Astrocyte of the hippocampus (primary cell): ENCODE measurements around the gene DTNBP1.
"Not testable (repeated sequence)": the region's sequence is repeated elsewhere in the genome, so short reads cannot be mapped to it uniquely, and the experiment has no call there.

Source experiments
- DNase-seq: peaks from one replicate; pipeline ENCODE4 v3.0.0; 2011; ENCODE audit warnings: low read depth, low spot score

DTNBP1 gene

GRCh38 chr6:15557174-15557573 lies 105.7 kb downstream of the DTNBP1 start:
- no peak for DNase-seq

DNA sequence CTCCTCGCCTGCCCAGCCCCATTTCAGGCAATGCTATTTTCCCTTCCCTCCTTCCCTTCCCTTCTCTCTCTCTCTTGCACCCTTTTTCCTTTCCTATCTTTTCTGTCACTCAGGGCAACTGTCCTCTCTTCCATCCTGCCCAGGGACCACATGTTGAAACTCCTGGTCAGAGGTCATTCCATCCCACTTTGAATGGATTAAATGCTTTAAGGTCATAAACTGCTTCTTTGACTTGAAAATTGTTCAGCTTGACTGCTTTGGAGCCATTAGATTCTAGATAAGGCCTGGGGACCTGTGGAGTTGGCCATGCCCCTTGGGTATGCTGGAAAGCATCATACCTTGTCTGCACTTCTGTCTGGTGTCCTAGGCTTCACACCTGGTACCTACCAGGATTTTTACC lies 106.1 kb downstream of the DTNBP1 start:
- DNase-seq: no peak

DNA sequence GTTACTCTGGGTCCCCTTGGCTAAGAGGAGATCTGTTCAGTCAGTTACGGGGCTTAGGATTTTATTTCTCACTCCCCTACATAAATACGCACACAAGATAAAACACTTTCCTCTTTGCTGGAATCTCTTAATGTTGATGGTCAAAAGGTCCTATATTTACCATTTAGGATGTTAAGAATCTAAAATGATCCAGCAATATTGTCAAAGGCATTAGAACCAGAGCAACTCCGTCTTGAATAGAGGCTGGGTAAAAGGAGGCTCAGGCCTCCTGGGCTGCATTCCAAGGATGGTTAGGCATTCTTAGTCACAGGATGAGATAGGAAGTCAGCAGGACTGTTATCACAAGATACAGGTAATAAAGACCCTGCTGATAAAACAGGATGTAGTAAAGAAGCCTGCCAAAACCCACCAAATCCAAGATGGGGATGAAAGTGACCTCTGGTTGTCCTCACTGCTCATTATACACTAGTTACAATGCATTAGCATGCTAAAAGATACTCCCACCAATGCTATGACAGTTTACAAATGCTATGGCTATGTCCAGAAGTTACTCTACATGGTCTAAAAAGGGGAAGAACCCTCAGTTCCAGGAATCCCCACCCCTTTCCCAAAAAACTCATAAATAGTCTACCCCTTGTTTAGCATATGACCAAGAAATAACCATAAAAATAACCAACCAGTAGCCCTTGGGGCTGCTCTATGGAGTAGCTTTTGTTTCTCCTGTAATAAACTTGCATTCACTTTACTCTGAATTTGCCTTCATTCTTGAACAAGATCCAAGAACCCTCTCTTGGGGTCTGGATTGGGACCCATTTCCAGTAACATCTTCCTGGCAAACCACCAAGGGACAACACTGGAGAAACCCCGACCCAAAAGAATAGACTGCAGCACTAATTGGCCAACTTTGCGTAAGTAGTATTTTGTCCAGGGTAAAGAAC lies 107.5 kb downstream of the DTNBP1 start:
- DNase-seq: no peak

DNA sequence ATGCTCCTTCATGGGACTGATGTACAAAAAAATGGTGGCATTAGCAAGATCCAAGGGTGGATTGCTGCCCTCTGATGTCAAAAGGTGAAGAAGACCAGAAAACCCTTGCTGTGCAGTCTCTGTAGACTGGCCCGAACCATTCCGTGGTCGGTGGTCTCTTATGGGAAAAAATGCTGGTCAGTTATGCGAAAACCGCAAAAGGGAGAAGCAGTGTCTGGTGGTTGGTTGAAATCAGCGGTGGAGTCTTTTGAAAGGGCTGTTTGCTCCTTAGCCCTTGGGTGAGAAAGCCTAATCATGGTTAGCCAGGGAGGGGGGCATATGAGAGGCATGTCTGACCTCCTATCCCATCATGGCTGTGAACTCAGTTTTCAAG lies 108.1 kb downstream of the DTNBP1 start:
- no peak for DNase-seq

GRCh38 chr6:15553736-15554294 lies 109.0 kb downstream of the DTNBP1 start:
- DNase-seq: no peak

GRCh38 chr6:15553031-15553430 lies 109.8 kb downstream of the DTNBP1 start:
- DNase-seq: no peak

DNA sequence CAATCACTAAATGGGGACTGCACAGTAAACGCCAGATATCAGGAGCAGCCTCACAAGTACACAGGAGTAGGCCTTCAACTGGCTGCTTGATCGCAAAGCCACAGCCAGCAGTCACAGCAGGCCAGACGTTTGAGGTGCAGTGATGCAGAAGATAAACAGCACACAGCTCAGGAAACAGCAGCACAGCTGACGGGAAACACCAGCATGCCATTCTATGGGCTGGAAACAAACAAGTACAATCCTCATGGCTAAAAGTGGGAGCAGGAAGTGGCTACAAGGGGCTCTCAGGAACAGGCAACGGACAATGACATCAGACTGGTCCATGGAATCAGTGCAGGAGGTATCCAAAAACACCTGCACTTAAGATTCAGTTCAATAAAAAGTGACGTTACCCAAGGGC lies 111.0 kb downstream of the DTNBP1 start:
- peak; percentile 84 for DNase-seq

GRCh38 chr6:15551262-15551661 lies 111.6 kb downstream of the DTNBP1 start:
- DNase-seq: no peak

DNA sequence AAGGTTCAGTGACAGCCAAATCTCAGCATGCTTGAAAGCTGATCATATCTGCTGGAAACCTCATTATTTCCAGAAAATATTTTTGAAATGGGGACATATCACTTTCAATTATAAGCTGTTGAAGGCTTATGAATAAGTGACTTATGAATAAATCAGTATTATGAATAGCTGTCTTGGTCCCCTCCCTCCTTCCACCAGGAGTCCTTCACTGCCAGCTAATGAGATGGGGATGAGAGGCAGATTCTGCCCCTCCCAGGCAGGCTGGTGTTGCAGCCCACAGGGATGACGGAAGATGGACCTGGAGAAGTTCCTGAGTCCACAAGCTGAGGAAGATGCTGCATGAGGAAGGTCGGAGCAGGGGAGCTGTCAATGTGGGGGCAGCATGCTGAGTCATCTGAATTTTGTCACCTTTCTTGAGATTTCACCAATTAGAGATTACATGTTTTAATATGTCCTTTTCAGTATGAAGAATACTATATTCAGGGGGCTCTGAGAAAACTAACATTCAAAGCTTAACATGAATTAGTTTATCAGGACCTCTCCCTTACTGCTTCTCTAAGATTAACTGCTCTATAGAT lies 112.2 kb downstream of the DTNBP1 start:
- DNase-seq: no peak

DNA sequence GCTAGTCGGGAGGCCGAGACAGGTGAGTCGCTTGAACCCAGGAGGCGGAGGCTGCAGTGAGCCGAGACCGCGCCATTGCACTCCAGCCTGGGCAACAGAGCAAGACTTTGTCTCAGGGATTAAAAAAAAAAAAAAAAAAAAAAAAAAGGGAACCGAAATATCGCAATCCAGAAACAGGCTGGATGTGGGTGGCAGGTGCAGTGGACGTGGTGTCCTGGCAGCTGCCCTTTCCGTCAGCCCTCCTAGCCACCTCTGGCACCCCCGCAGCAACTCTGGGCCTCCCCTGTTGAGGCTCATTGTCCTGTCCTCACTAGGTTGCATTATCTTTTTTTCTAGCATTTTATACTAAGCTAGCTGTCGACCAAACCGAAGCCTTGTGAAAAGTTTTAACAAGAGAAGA lies 113.5 kb downstream of the DTNBP1 start:
- DNase-seq: no peak

GRCh38 chr6:15547400-15547799 lies 115.4 kb downstream of the DTNBP1 start:
- no peak for DNase-seq

- no peak for DNase-seq
Observed at GRCh38 chr6:15546591-15546990, 116.2 kb downstream of the DTNBP1 start.

- DNase-seq: no peak
Observed at GRCh38 chr6:15544321-15544900, 118.4 kb downstream of the DTNBP1 start.

GRCh38 chr6:15543332-15543917 lies 119.4 kb downstream of the DTNBP1 start:
- DNase-seq: not testable (repeated sequence)

DNA sequence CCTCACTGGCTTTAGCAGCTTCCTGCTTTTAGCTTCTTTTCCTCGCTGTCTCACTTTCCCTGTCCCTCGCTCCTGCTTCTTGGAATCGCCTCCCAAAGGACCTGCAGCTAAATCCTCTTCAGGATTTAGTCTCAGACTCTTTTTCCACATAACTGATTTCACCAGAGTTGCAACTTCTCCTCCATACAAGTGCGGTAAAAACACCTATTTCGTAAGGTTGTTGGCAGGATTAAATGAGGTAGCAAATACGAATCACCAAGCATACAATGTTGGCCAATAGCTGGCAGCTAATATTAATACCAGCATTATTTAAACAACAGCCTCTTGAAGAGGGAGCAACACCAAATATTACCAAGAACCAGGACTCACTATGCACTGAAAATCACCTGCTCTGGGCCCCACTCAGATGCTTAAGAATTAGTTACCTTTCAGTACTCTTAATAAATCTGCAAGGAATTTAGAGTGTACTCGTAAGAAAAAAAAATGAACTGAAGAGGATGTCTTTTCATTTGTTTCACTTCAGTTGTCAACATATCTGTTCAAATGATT lies 123.0 kb downstream of the DTNBP1 start:
- DNase-seq: no peak

DNA sequence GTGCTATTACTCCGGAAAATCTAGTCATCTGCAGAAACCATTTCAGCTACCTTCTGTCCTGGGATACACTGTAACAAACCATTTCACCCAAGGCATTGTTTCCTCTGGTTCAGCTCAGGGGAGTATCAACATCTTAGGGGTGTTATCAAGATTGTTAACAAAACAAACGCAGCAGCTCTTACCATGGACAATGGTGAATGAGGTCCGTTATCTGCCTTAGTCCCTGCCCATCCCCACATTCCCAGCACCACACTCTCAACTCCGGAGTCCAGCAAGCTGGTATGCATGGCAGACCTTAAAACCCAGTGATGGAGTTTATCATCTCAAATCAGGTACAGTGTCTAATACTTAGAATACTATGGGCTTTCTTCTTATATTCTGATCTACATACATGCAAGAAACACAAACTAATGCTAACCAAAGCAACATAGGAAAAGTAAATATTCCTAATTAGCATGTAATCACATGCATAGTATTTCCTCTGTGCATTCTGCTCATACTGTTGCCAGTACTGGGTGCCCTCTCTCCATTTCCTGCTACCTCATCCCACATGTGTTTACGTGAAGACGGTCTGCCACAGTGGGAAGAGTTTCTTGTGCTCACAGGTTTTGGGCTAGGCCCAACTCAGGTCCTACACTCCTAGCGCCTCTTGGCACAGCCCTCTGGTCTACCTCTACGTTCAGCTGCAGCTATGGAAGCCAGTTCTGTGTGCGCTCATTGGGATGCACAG lies 123.9 kb downstream of the DTNBP1 start:
- no peak for DNase-seq

- no peak for DNase-seq
Observed at GRCh38 chr6:15538106-15538505, 124.7 kb downstream of the DTNBP1 start.

- no peak for DNase-seq
Observed at GRCh38 chr6:15536198-15536955, 126.5 kb downstream of the DTNBP1 start.

- no peak for DNase-seq
Observed at GRCh38 chr6:15535495-15536197, 127.2 kb downstream of the DTNBP1 start.

DNA sequence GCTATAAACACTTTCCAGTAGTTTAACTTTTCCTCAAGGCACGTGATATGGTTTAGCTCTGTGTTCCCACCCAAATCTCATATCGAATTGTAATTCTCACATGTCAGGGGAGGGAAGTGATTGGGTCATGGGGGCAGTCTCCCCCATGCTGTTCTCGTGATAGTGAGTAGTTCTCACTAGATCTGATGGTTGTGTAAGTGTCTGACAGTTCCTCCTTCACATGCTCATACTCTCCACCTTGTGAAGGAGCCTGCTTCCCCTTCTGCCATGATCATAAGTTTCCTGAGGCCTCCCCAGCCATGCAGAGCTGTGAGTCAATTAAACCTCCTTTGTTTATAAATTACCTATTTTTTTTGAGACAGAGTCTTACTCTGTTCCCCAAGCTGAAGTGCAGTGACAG lies 127.9 kb downstream of the DTNBP1 start:
- no peak for DNase-seq
